ENCODE data around the gene PYGO1.

The PYGO1 gene, protein sequence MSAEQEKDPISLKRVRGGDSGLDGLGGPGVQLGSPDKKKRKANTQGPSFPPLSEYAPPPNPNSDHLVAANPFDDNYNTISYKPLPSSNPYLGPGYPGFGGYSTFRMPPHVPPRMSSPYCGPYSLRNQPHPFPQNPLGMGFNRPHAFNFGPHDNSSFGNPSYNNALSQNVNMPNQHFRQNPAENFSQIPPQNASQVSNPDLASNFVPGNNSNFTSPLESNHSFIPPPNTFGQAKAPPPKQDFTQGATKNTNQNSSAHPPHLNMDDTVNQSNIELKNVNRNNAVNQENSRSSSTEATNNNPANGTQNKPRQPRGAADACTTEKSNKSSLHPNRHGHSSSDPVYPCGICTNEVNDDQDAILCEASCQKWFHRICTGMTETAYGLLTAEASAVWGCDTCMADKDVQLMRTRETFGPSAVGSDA

DNA sequence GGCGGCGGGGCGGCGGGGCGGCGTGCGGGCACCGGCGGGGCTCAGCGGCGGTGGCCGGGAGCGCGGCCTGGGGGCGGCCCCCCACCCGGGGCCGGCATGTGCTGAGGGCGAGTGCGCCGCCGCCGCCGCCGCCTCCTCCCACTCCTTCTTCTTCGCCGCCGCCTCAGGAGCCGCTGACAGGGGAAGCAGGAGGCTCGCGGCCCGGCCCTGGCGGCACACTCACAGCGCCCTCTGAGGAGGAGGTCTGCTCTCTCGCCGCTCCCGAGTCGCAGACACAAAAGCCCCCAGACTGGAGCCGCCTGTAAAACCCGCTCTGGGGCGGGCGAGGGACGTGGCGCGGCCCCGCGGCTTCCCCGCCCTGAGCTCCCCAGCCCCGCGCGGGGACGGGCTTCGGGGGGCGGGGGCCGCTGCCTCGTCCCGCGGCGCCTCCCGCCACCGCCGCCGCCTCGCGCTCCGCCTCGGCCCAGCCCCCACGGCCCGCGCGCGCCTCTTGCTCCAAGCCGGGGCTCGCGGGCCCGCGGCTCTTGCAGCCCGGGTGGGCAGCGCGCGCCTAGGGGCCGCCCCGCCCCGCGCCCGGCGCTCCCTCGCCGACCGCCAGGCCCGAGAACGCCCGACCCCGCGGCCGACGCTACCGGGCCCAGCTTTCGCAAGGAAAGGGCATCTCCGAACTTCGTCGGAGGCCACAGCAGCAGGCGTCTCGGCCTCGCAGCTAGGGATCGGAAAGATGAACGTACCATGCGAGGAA is at the start of gene PYGO1:
Gene PYGO1 (minus strand): TSS at position 276 of the 745 bp plus-strand sequence. CDS start 462 bp downstream, outside the sequence.
- no peaks in the 10 kb centered on the region for H3K36me3 ChIP-seq (ENCODE audit: control insufficient read depth in 5 of 5, insufficient read depth in 5 of 5, low read length in 5 of 5)
- H3K4me3 ChIP-seq (ENCODE audit: low read depth in 1 of 5, low read length in 5 of 5): peak within 1 kb of the TSS; percentile 65 to 77 (median 72)
- H3K9ac ChIP-seq (ENCODE audit: low read length in 5 of 5): peak within 1 kb of the TSS in 4 of 5 donors; percentile 0 to 81 (median 63)
- peaks cover 0 to 10% (median 3%) of the 10 kb centered on the region in 5 donors for H3K27me3 ChIP-seq (ENCODE audit: control insufficient read depth in 5 of 5, insufficient read depth in 4 of 5, low read length in 5 of 5)
- peak within 1 kb of the TSS; percentile 37 for H3K27ac ChIP-seq (ENCODE audit: low read depth, low read length)
- H3K4me1 ChIP-seq (ENCODE audit: control insufficient read depth in 5 of 5, insufficient read depth in 5 of 5, low read length in 5 of 5): peaks cover 0 to 21% (median 2%) of the 10 kb centered on the region in 5 donors
- no peaks in the 10 kb centered on the region for H3K9me3 ChIP-seq (ENCODE audit: control insufficient read depth in 5 of 5, low read length in 5 of 5)

DNA sequence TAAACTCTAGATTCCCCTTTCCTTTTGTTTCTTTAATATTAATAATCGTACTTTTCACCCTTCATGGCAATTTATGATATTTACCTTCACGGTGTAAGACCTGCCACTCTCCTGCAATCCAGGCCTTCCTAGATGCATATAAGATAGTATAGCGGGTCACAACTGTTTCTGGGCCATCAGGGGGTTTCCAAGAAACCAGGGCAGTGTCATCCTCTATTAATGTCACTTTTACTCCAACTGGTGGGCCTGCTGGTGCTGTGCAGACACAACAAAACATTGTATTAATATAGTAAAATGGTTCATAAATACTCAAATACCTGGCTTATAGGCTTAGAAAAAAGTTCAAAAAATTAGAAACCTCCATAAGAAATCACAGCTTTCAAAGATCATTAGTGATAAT is 48.9 kb upstream of the PYGO1 start:
- Histone ChIP-seq H3K9me3 (ENCODE audit: control insufficient read depth in 5 of 5, low read length in 5 of 5) (no peaks in the 10 kb centered on the region), H3K4me3 (ENCODE audit: low read depth in 1 of 5, low read length in 5 of 5) (no peak overlapping the region), H3K4me1 (ENCODE audit: control insufficient read depth in 5 of 5, insufficient read depth in 5 of 5, low read length in 5 of 5) (peaks cover 0 to 4% (median 0%) of the 10 kb centered on the region in 5 donors), H3K9ac (ENCODE audit: low read length in 5 of 5) (no peak overlapping the region), H3K27ac (ENCODE audit: low read depth, low read length) (no peak overlapping the region), H3K27me3 (ENCODE audit: control insufficient read depth in 5 of 5, insufficient read depth in 4 of 5, low read length in 5 of 5) (no peaks in the 10 kb centered on the region), H3K36me3 (ENCODE audit: control insufficient read depth in 5 of 5, insufficient read depth in 5 of 5, low read length in 5 of 5) (peaks cover 0 to 3% (median 0%) of the 10 kb centered on the region in 5 donors)

DNA sequence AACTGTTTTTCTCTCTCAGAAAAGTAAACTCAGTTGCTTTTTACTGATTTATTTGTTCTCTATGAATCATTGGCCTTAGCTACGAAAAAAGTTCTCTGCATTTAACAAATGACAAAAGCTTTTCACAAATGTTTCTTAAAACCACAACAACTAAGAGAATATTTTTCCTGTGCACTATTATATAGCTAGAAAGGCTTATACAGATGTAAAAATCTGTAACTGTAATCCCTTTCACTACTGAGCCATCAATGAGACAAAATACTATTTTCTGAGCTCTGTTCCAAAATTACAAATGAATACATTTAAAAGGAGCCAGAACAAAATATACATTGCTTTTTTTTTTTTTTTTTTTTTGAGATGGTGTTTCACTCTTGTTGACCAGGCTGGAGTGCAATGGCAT is 45.6 kb upstream of the PYGO1 start:
- Histone ChIP-seq H3K27ac (ENCODE audit: low read depth, low read length) (no peak overlapping the region), H3K36me3 (ENCODE audit: control insufficient read depth in 5 of 5, insufficient read depth in 5 of 5, low read length in 5 of 5) (peaks cover 0 to 3% (median 0%) of the 10 kb centered on the region in 5 donors), H3K9me3 (ENCODE audit: control insufficient read depth in 5 of 5, low read length in 5 of 5) (no peaks in the 10 kb centered on the region), H3K27me3 (ENCODE audit: control insufficient read depth in 5 of 5, insufficient read depth in 4 of 5, low read length in 5 of 5) (no peaks in the 10 kb centered on the region), H3K4me1 (ENCODE audit: control insufficient read depth in 5 of 5, insufficient read depth in 5 of 5, low read length in 5 of 5) (peaks cover 0 to 4% (median 0%) of the 10 kb centered on the region in 5 donors), H3K4me3 (ENCODE audit: low read depth in 1 of 5, low read length in 5 of 5) (no peak overlapping the region), H3K9ac (ENCODE audit: low read length in 5 of 5) (no peak overlapping the region)

DNA sequence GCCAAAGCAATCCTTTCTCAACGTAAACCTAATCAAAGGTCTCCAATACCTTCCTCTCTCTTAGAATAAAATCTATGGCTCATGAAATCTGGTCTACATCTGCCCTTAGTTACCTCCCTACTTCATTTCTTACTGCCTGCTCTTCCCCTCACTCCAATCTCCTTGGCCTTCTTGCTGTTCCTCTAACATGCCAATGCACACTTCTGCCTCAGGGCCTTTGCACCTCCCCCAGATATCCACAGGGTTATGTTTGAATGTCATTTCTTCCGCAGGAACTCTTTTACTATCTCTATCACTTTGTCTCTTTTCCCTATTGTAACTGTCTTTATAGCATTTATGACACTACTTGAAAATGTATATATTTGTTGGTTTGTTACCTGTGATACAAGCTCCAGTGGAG is 44.3 kb upstream of the PYGO1 start:
- Histone ChIP-seq H3K4me3 (ENCODE audit: low read depth in 1 of 5, low read length in 5 of 5) (no peak overlapping the region), H3K9me3 (ENCODE audit: control insufficient read depth in 5 of 5, low read length in 5 of 5) (no peaks in the 10 kb centered on the region), H3K36me3 (ENCODE audit: control insufficient read depth in 5 of 5, insufficient read depth in 5 of 5, low read length in 5 of 5) (no peaks in the 10 kb centered on the region), H3K27me3 (ENCODE audit: control insufficient read depth in 5 of 5, insufficient read depth in 4 of 5, low read length in 5 of 5) (no peaks in the 10 kb centered on the region), H3K9ac (ENCODE audit: low read length in 5 of 5) (no peak overlapping the region), H3K27ac (ENCODE audit: low read depth, low read length) (no peak overlapping the region), H3K4me1 (ENCODE audit: control insufficient read depth in 5 of 5, insufficient read depth in 5 of 5, low read length in 5 of 5) (peaks cover 0 to 4% (median 0%) of the 10 kb centered on the region in 5 donors)

DNA sequence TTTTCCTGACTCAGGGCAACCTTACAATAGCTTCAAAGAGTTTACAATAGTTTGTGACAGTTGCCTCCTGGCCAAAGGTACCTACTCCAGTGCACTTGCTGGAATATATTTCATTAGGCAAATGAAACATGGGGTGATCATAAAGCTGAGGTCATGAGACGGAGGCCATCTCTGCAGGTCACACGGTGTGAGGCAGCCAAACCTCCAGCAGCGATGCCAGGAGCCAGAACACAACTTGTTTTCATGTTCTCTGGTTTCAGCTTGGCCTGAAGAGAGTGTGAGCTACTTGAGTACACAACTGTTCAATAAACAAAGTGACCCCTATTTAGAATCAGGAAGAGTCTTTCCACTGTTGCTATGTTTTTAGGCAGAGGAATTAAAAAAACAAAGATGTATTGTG is 42.7 kb upstream of the PYGO1 start:
- no peak overlapping the region for H3K27ac ChIP-seq (ENCODE audit: low read depth, low read length)

DNA sequence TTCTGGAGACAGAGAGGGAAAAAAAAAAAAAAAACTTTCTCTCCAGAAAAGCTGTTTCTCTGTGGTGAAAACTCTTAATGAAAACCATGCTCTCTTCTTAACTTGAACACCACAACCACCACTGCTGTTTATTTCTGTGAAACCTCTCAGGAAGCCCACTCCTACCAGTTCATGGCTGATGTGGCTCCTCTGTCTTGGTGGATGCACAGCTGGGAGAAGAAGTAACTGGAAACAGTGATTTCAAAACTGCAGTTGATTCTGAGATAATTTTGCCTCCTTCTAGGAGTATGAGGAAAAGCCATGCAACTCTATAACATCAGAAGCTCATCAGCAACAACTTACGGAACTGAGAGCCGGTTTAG is 40.2 kb upstream of the PYGO1 start:
- Histone ChIP-seq H3K36me3 (ENCODE audit: control insufficient read depth in 5 of 5, insufficient read depth in 5 of 5, low read length in 5 of 5) (no peaks in the 10 kb centered on the region), H3K9me3 (ENCODE audit: control insufficient read depth in 5 of 5, low read length in 5 of 5) (no peaks in the 10 kb centered on the region), H3K27me3 (ENCODE audit: control insufficient read depth in 5 of 5, insufficient read depth in 4 of 5, low read length in 5 of 5) (no peaks in the 10 kb centered on the region), H3K4me3 (ENCODE audit: low read depth in 1 of 5, low read length in 5 of 5) (no peak overlapping the region), H3K27ac (ENCODE audit: low read depth, low read length) (no peak overlapping the region), H3K9ac (ENCODE audit: low read length in 5 of 5) (no peak overlapping the region), H3K4me1 (ENCODE audit: control insufficient read depth in 5 of 5, insufficient read depth in 5 of 5, low read length in 5 of 5) (no peaks in the 10 kb centered on the region)

More for the DNA sequence above, 42.7 kb upstream of the PYGO1 start:
- H3K4me3 ChIP-seq (ENCODE audit: low read depth in 1 of 5, low read length in 5 of 5): no peak overlapping the region
- H3K4me1 ChIP-seq (ENCODE audit: control insufficient read depth in 5 of 5, insufficient read depth in 5 of 5, low read length in 5 of 5): no peaks in the 10 kb centered on the region
- H3K9me3 ChIP-seq (ENCODE audit: control insufficient read depth in 5 of 5, low read length in 5 of 5): no peaks in the 10 kb centered on the region
- H3K36me3 ChIP-seq (ENCODE audit: control insufficient read depth in 5 of 5, insufficient read depth in 5 of 5, low read length in 5 of 5): no peaks in the 10 kb centered on the region
- H3K9ac ChIP-seq (ENCODE audit: low read length in 5 of 5): no peak overlapping the region
- no peaks in the 10 kb centered on the region for H3K27me3 ChIP-seq (ENCODE audit: control insufficient read depth in 5 of 5, insufficient read depth in 4 of 5, low read length in 5 of 5)

DNA sequence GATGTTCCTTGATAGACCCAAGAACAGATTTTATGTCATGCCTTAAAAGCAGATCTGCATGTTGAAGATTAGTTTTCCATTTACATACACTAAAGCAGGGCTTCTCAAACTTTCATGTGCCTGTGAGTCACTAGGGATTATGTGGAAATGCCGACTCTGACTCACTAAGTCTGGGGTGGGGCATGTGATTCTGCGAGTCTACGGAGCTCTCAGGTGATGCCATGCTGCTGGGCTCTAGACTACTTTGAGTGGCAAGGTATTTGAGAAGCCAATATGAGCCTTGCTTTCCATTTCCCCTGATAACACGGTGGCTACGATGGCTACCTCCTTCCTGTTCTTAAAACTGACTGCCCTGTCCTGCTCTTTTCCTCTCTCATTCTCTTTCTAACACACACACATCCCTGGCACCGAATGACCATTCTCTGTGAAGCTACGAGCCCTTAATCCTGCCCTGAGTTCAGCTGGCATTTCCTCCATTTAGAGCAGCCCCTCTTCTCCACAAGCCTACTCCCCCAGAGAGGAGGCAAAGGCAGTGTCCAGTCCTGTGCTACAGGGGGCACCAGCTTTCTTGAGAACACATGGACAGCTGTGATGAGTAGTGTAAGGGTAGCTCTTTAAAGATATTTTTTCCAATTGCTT is 39.7 kb upstream of the PYGO1 start:
- H3K36me3 ChIP-seq (ENCODE audit: control insufficient read depth in 5 of 5, insufficient read depth in 5 of 5, low read length in 5 of 5): no peaks in the 10 kb centered on the region
- no peaks in the 10 kb centered on the region for H3K27me3 ChIP-seq (ENCODE audit: control insufficient read depth in 5 of 5, insufficient read depth in 4 of 5, low read length in 5 of 5)
- H3K4me3 ChIP-seq (ENCODE audit: low read depth in 1 of 5, low read length in 5 of 5): no peak overlapping the region
- H3K9me3 ChIP-seq (ENCODE audit: control insufficient read depth in 5 of 5, low read length in 5 of 5): no peaks in the 10 kb centered on the region
- H3K27ac ChIP-seq (ENCODE audit: low read depth, low read length): no peak overlapping the region
- H3K4me1 ChIP-seq (ENCODE audit: control insufficient read depth in 5 of 5, insufficient read depth in 5 of 5, low read length in 5 of 5): no peaks in the 10 kb centered on the region
- H3K9ac ChIP-seq (ENCODE audit: low read length in 5 of 5): no peak overlapping the region

DNA sequence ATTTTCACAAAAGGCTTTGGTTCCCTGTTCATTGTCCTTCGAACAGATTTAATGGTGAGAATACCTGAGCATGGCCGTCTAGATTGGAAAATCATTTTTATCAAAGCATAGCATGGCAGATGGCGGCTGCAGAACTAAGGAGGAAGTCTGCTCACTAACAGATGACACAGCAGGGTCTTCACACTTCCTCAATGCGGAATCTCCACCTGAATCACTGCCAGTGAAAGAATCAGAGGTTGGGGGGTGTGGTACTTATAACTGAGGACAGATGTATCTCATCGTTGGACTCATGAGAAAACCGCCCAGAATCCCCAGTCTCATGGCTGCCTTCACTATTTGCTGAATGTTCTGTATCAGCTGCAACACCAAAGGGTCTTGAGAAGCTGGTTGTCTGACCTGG is 31.6 kb upstream of the PYGO1 start:
- H3K27ac ChIP-seq (ENCODE audit: low read depth, low read length): no peak overlapping the region
- peaks cover 0 to 2% (median 0%) of the 10 kb centered on the region in 5 donors for H3K36me3 ChIP-seq (ENCODE audit: control insufficient read depth in 5 of 5, insufficient read depth in 5 of 5, low read length in 5 of 5)
- H3K9me3 ChIP-seq (ENCODE audit: control insufficient read depth in 5 of 5, low read length in 5 of 5): no peaks in the 10 kb centered on the region

DNA sequence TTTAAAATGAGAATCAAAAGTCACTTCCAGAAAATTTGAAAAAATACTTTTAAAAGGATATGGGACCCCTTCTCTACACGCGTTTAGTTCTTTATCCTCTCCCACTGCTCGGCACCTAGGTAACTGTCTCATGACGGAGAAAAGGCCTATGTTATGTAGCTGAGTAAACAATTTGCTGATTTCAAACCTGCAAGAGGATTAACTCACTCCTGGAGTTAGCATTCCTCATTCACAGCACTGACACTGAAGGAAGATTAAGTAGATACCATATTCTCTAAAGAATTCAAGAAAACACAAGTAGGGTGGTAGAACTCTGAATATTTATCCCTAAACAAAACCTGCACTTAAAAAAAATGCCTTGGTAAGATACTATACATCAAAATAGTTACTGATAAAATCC is 30.2 kb upstream of the PYGO1 start:
- H3K27ac ChIP-seq (ENCODE audit: low read depth, low read length): no peak overlapping the region
- H3K4me3 ChIP-seq (ENCODE audit: low read depth in 1 of 5, low read length in 5 of 5): no peak overlapping the region
- H3K36me3 ChIP-seq (ENCODE audit: control insufficient read depth in 5 of 5, insufficient read depth in 5 of 5, low read length in 5 of 5): peaks cover 0 to 2% (median 0%) of the 10 kb centered on the region in 5 donors
- H3K9ac ChIP-seq (ENCODE audit: low read length in 5 of 5): no peak overlapping the region
- no peaks in the 10 kb centered on the region for H3K9me3 ChIP-seq (ENCODE audit: control insufficient read depth in 5 of 5, low read length in 5 of 5)
- no peaks in the 10 kb centered on the region for H3K4me1 ChIP-seq (ENCODE audit: control insufficient read depth in 5 of 5, insufficient read depth in 5 of 5, low read length in 5 of 5)
- H3K27me3 ChIP-seq (ENCODE audit: control insufficient read depth in 5 of 5, insufficient read depth in 4 of 5, low read length in 5 of 5): no peaks in the 10 kb centered on the region

More for the DNA sequence above, 31.6 kb upstream of the PYGO1 start:
- Histone ChIP-seq H3K4me1 (ENCODE audit: control insufficient read depth in 5 of 5, insufficient read depth in 5 of 5, low read length in 5 of 5) (no peaks in the 10 kb centered on the region), H3K4me3 (ENCODE audit: low read depth in 1 of 5, low read length in 5 of 5) (no peak overlapping the region), H3K9ac (ENCODE audit: low read length in 5 of 5) (no peak overlapping the region), H3K27me3 (ENCODE audit: control insufficient read depth in 5 of 5, insufficient read depth in 4 of 5, low read length in 5 of 5) (no peaks in the 10 kb centered on the region)

DNA sequence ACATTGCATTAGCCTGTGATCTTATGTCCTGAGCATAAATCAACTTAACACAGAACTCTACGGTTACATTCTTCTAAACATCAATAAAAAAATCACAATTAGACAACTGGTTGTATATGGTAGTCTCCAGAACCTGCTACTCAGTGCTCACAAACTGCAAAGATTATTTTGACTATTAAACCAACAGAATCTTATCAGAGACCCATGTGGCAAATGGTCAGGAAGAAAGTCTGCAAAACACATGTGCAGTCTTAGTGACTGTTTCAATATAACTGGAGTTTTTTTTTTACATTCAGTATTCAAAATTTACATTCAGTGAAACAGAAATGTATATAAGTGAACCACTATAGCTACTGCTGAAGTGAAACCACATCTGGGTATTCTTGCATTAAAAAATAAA is 27.3 kb upstream of the PYGO1 start:
- H3K27ac ChIP-seq (ENCODE audit: low read depth, low read length): no peak overlapping the region
- no peak overlapping the region for H3K9ac ChIP-seq (ENCODE audit: low read length in 5 of 5)
- no peaks in the 10 kb centered on the region for H3K9me3 ChIP-seq (ENCODE audit: control insufficient read depth in 5 of 5, low read length in 5 of 5)
- no peak overlapping the region for H3K4me3 ChIP-seq (ENCODE audit: low read depth in 1 of 5, low read length in 5 of 5)
- no peaks in the 10 kb centered on the region for H3K27me3 ChIP-seq (ENCODE audit: control insufficient read depth in 5 of 5, insufficient read depth in 4 of 5, low read length in 5 of 5)
- H3K4me1 ChIP-seq (ENCODE audit: control insufficient read depth in 5 of 5, insufficient read depth in 5 of 5, low read length in 5 of 5): no peaks in the 10 kb centered on the region
- peaks cover 0 to 2% (median 0%) of the 10 kb centered on the region in 5 donors for H3K36me3 ChIP-seq (ENCODE audit: control insufficient read depth in 5 of 5, insufficient read depth in 5 of 5, low read length in 5 of 5)
